CD4-positive, alpha-beta T cell treated with Interleukin-17A for 1 hour (primary cell): ENCODE results near the gene SP110.
"Not testable (repeated sequence)": the region's sequence is repeated elsewhere in the genome, so short reads cannot be mapped to it uniquely, and the experiment has no call there.

ENCODE experiments used
- DNase-seq: peaks from one replicate; pipeline ENCODE4 v3.0.0-alpha.2; 2020

SP110 gene

DNA sequence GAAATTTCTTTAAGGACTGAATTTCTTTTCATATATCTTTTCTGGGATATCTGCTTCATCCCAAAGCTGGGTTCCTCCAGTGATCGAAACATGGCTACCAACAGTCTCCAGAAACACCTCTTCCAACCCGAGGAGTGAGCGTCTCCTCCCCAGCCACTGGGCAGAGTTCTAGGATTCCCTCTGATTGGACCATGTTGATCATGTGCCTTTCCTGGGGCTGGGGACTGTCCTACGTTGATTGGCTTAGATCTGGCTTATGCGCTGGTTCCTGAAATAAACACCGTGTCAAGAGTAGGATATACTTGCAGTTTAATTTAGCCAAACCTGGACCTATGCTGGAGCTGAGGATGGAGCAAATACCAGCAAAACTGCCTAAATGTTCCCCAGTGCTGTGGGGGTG lies 95.5 kb downstream of the SP110 start:
- DNase-seq = no peak

DNA sequence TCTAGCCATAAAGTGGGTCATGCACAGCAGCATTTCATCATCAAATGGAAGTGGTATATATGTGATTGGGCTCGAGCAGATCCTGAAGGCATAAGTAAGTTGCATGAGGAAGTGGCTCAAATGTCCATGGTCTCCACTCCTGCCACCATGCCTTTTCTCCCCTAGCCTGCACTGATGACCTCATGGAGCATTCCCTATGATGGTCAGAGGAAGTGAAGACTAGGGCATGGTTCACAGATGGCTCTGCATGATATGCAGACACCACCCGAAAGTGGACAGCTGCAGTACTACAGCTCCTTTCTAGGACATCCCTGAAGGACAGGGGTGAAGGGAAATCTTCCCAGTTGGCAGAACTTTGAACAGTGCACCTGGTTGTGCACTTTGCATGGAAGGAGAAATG lies 99.4 kb downstream of the SP110 start:
- DNase-seq = not testable (repeated sequence)

DNA sequence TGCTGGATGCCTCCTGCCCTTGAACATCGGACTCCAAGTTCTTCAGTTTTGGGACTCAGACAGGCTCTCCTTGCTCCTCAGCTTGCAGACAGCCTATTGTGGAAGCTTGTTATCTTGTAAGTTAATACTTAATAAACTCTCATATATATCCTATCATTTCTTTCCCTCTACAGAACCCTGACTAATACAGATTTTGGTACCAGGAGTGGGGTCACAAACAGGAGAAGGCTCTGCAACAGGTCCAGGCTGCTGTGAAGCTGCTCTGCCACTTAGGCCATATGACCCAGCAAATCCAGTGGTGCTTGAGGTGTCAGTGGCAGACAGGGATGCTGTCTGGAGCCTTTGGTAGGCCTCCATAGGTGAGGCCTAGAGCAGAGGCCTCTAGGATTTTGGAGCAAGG lies 100.0 kb downstream of the SP110 start:
- DNase-seq = not testable (repeated sequence)
